NCI-H1436 treated with DMSO at 0.1 percent for 48 hours (cell line): Measurements from ENCODE around the gene S100G.

Experiments used
- DNase-seq: peaks from one replicate; lab custom pipeline; 2025; lab: John Stamatoyannopoulos, UW

Gene S100G

GRCh38 chrX:16646366-16647138 lies 3.4 kb upstream of the S100G start:
- DNase-seq: no peak

- DNase-seq: no peak
These were observed 1.6 kb downstream of the S100G start for GRCh38 chrX:16651391-16652024.

- no peak for DNase-seq
These were observed 3.5 kb downstream of the S100G start for GRCh38 chrX:16653424-16653823.

GRCh38 chrX:16654093-16654492 lies 4.1 kb downstream of the S100G start:
- no peak for DNase-seq

GRCh38 chrX:16658284-16658683 lies 8.3 kb downstream of the S100G start:
- no peak for DNase-seq

- no peak for DNase-seq
These were observed 9.4 kb downstream of the S100G start for GRCh38 chrX:16659321-16659720.

GRCh38 chrX:16661495-16661894 lies 11.5 kb downstream of the S100G start:
- no peak for DNase-seq

- no peak for DNase-seq
These were observed 12.4 kb downstream of the S100G start for GRCh38 chrX:16662402-16662801.

GRCh38 chrX:16664074-16664473 lies 14.1 kb downstream of the S100G start:
- DNase-seq: no peak

GRCh38 chrX:16664626-16665025 lies 14.7 kb downstream of the S100G start:
- DNase-seq: no peak

GRCh38 chrX:16665089-16665488 lies 15.1 kb downstream of the S100G start:
- no peak for DNase-seq

- DNase-seq: no peak
These were observed 16.6 kb downstream of the S100G start for GRCh38 chrX:16666541-16666940.

GRCh38 chrX:16671005-16671404 lies 21.0 kb downstream of the S100G start:
- no peak for DNase-seq

GRCh38 chrX:16678689-16679088 lies 28.7 kb downstream of the S100G start:
- no peak for DNase-seq

GRCh38 chrX:16683007-16683664 lies 33.2 kb downstream of the S100G start:
- no peak for DNase-seq

- no peak for DNase-seq
These were observed 37.6 kb downstream of the S100G start for GRCh38 chrX:16687514-16687913.

- DNase-seq: no peak
These were observed 45.2 kb downstream of the S100G start for GRCh38 chrX:16695079-16695676.

- DNase-seq: no peak
These were observed 47.0 kb downstream of the S100G start for GRCh38 chrX:16696956-16697355.

- DNase-seq: no peak
These were observed 49.4 kb downstream of the S100G start for GRCh38 chrX:16699389-16699788.

- no peak for DNase-seq
These were observed 50.8 kb downstream of the S100G start for GRCh38 chrX:16700734-16701133.

GRCh38 chrX:16702700-16703599 lies 53.0 kb downstream of the S100G start:
- no peak for DNase-seq
